GM19193 (cell line): ENCODE measurements around the gene PRR14.

Experiments used
- POLR2A ChIP-seq: IDR thresholded peaks from 4 replicates; pipeline ENCODE4 v1.6.1; 2011; ENCODE audit not compliant: insufficient read depth, insufficient read length; ENCODE audit errors: extremely low read depth

Gene PRR14

DNA sequence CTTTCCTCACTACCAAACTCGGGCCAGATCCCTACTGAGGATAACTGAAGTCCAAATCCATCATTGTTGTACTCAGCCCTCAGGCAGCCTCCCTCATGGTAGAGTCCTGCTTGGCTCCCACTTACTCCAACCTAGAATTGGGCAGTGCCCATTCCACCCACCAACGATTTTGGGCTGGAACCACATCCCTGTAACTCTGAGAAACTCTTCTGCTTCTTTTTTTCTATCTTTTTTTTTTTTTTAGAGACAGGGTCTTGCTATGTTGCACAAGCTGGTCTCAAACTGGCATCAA, 1.2 kb downstream of the PRR14 start:
- TF ChIP-seq POLR2A = no peak

DNA sequence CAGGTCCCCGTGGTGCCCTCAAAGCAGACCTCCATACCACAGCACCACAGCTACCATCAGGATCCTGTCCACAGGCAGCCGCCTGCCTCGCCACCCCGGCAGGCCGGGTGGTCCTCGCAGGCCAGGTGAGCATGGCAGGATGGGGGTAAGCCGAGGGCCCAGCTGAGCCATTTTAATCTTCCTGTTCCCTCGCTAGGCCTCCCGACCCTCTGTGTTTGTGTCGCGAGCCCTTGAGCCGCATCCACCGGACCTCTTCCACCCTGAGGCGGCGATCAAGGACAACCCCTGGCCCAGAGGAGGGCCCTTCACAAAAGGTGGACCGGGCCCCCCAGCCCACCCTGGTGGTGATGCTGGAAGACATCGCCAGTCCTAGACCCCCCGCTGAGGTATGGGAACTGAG, 2.0 kb downstream of the PRR14 start:
- TF ChIP-seq POLR2A = no peak

GRCh38 chr16:30654856-30655255, 4.1 kb downstream of the PRR14 start:
- TF ChIP-seq POLR2A = no peak

DNA sequence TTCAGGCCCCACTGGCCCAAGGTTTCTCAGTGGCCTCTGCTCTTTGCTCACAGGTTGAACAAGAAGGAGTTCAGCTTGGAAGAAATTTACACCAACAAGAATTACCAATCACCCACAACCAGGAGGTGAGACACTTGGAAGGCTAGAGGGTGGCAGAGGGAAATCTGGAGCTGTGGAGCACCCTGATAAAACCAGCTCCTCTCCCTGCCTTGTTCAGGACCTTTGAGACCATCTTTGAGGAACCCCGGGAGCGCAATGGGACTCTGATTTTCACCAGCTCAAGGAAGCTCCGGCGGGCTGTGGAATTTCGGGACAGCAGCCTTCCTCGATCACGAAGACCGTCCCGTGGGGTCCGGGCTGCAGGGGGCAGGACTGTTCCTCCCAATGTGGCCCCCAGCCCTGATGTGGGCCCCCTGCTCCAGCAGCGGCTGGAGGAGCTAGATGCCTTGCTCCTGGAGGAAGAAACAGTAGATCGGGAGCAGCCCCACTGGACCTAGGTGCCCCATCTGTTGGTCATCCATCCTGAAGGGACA, 5.1 kb downstream of the PRR14 start:
- no peak for TF ChIP-seq POLR2A

- no peak for TF ChIP-seq POLR2A
These were observed 5.6 kb downstream of the PRR14 start for GRCh38 chr16:30656388-30656787.

DNA sequence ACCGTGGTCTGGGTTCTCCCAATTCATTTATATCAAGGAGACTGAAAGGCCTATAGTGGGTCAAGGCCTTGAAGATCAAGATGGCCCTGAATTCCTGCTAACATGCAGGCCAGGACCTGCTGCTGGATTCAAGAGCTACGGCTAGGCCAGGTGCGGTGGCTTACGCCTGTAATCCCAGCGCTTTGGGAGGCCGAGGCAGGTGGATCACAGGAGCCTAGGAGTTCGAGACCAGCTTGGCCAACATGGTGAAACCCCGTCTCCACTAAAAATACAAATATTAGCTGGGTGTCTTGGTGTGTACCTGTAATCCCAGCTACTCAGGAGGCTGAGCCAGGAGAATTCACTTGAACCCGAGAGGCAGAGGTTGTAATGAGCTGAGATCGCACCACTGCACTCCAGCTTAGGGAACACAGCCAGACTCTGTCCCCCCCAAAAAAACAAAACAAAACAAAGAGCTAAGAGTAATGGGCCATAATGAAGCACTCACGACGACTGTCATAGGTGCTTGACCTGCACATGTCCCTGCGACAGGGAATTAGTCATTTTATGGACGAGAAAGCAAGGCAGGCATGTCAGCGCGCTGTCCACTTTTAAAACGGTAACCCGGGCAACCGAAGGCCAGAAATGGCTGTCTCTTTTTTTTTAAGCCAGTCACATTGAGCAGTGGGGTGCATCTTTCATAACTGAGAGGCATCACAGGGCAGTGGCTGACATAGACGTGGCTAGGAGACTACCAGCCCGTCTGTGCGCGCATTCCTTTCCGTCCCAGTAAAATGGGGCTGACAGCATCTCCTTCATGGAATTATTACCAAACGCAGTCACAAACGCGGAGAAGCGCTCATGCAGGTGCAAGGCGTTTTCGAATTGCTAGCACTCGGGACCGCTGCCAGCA, 6.5 kb downstream of the PRR14 start:
- TF ChIP-seq POLR2A = no peak

- TF ChIP-seq POLR2A = peak; percentile 71
These were observed 7.3 kb downstream of the PRR14 start, which contains the start of gene FBRS for GRCh38 chr16:30657866-30658730. TSS of gene FBRS (plus strand) at chr16:30658431. CDS start at chr16:30659519, 1,088 bp downstream.

DNA sequence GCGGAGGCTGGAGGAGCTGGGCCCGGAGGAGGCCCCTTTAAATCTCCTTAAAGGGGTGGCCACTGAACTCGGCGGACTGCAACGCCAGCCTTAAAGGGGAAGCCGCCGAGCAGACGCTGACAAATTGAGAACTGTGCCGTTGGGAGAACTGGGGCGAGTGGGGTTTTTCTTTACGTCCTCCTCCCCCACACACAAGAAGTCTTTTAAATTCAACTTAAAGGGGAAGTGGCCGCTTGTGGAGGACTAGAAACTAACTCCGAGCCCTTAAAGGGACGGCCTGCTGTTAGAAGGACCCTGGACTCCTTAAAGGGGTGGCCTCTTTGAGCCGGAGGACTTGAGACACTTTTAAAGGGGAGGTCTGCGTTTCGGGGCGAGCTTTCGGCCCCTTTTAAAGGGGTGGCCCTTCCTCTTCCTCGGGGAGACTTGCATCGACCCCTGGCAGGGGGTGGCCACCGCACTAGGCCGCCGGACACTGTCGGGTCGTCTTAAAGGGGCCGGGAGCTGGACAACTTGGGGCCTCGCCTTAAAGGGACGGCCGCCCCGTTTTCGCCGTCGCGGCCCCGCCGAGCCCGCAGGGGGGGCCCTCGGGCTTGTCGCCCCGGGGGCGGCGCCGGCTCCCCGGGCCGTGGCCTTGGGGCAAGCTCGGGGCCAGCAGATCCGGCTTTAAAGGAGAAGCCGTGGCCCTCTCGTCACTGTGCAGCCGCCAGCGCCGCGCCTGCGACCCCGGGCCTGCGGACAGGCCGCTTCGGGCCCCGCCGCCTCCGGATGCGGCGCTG, 8.2 kb downstream of the PRR14 start:
- peak; percentile 46 for TF ChIP-seq POLR2A

GRCh38 chr16:30659507-30660423, 9.0 kb downstream of the PRR14 start:
- peak; percentile 37 for TF ChIP-seq POLR2A

DNA sequence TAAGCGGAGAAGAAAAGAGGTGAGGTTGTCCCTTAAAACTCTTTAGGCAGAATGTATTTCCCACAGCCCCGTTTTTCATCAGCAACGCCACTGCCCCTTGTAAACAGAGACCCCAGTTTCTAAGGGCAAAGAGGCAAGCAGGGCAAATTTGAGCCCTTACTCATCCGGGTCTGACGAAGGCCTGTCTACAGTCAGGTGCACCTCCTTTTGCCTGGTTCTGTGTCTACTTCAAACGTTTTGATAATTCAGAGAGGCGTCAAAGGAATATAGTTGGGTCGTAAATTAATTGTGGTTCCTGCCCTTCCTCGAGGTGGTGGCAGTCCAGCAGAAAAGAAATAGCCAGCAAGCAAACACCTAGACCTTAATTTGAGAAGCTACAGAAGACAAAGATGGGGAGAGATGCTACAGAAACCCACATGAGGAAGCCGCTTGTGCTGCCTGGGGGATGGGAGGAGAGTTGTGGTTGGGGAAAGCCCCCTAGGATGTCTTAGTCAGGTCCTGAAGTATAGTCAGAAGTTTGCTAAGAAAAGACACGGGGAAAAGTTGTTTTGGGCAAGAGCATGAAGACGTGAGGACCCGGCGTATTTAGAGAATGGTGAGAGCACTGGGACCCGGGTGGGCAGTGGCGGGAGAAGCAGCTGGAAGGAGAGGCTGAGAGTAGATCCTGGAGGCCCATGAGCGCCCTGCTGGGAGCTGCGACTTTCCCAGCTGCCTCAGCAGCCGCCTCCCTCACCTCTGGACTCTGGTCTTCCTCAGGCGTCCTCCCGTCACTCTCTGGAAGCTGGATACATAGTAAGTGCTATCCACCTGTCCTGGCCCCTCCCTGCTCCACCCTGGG, 9.9 kb downstream of the PRR14 start:
- no peak for TF ChIP-seq POLR2A

- TF ChIP-seq POLR2A = no peak
These were observed 11.7 kb downstream of the PRR14 start for GRCh38 chr16:30662449-30662848.

GRCh38 chr16:30663038-30663437, 12.3 kb downstream of the PRR14 start:
- no peak for TF ChIP-seq POLR2A

- no peak for TF ChIP-seq POLR2A
These were observed 13.1 kb downstream of the PRR14 start for GRCh38 chr16:30663820-30664219.
